H9 (cell line): Measurements from ENCODE around the gene LRP2. TPM values are rescaled to one million over a fixed set of nuclear protein-coding genes. Genes with fewer than 3 reads are reported as not detected.

Experiments used
- DNase-seq: peaks from one replicate; pipeline ENCODE4 v3.0.0-alpha.2; 2017
- H2AFZ ChIP-seq: one replicate; pipeline ENCODE4 v1.6.1; 2013; ENCODE audit warnings: mild to moderate bottlenecking, low read length, control low read depth, moderate library complexity
- H2AK5ac ChIP-seq: 2 replicates; pipeline ENCODE4 v1.6.1; 2013; ENCODE audit warnings: low read length, control low read depth, mixed read lengths; ENCODE audit not compliant: insufficient read length
- H2BK120ac ChIP-seq: one replicate; pipeline ENCODE4 v1.6.1; 2013; ENCODE audit warnings: low read depth, mild to moderate bottlenecking, low read length, control low read depth, inconsistent platforms; ENCODE audit not compliant: poor library complexity, severe bottlenecking
- H2BK12ac ChIP-seq: 2 replicates; pipeline ENCODE4 v1.6.1; 2013; ENCODE audit warnings: low read length, control low read depth, mixed read lengths, low read depth; ENCODE audit not compliant: insufficient read length
- H2BK15ac ChIP-seq: 2 replicates; pipeline ENCODE4 v1.6.1; 2013; ENCODE audit warnings: low read depth, low read length, control low read depth
- H2BK20ac ChIP-seq: one replicate; pipeline ENCODE4 v1.6.1; 2013; ENCODE audit warnings: low read depth, mild to moderate bottlenecking, low read length, control low read depth, inconsistent platforms; ENCODE audit not compliant: poor library complexity, severe bottlenecking
- H2BK5ac ChIP-seq: 2 replicates; pipeline ENCODE4 v1.6.1; 2013; ENCODE audit warnings: low read length, control low read depth, mixed read lengths; ENCODE audit not compliant: insufficient read length
- H3K14ac ChIP-seq: 2 replicates; pipeline ENCODE4 v1.6.1; 2013; ENCODE audit warnings: low read length, control low read depth; ENCODE audit not compliant: insufficient read depth
- H3K18ac ChIP-seq: 2 replicates; pipeline ENCODE4 v1.6.1; 2013; ENCODE audit warnings: low read depth, mild to moderate bottlenecking, mixed read lengths, low read length, control low read depth; ENCODE audit not compliant: insufficient read length
- H3K23ac ChIP-seq: 2 replicates; pipeline ENCODE4 v1.6.1; 2013; ENCODE audit warnings: low read length, control low read depth, mixed read lengths, low read depth; ENCODE audit not compliant: insufficient read length
- H3K23me2 ChIP-seq: 2 replicates; pipeline ENCODE4 v1.6.1; 2013; ENCODE audit warnings: low read depth, mild to moderate bottlenecking, mixed read lengths, low read length, control low read depth; ENCODE audit not compliant: insufficient read length, poor library complexity, severe bottlenecking
- H3K27ac ChIP-seq: 2 replicates; pipeline ENCODE4 v1.5.1; 2013; ENCODE audit warnings: low read length, control low read depth, mixed read lengths, low read depth; ENCODE audit not compliant: insufficient read length
- H3K27me3 ChIP-seq: 2 replicates; pipeline ENCODE4 v1.6.1; 2013; ENCODE audit warnings: low read length, control low read depth, inconsistent platforms; ENCODE audit not compliant: insufficient read depth
- H3K4ac ChIP-seq: 2 replicates; pipeline ENCODE4 v1.6.1; 2013; ENCODE audit warnings: low read depth, mild to moderate bottlenecking, control low read depth, inconsistent platforms, low read length, moderate library complexity
- H3K4me1 ChIP-seq: 2 replicates; pipeline ENCODE4 v1.6.1; 2013; ENCODE audit warnings: low read length, control low read depth, inconsistent platforms; ENCODE audit not compliant: insufficient read depth
- H3K4me2 ChIP-seq: 2 replicates; pipeline ENCODE4 v1.6.1; 2013; ENCODE audit warnings: low read length, control low read depth, mixed read lengths; ENCODE audit not compliant: insufficient read length, insufficient read depth
- H3K56ac ChIP-seq: 2 replicates; pipeline ENCODE4 v1.6.1; 2013; ENCODE audit warnings: low read depth, mild to moderate bottlenecking, mixed read lengths, low read length, control low read depth; ENCODE audit not compliant: insufficient read length
- H3K79me1 ChIP-seq: 2 replicates; pipeline ENCODE4 v1.6.1; 2013; ENCODE audit warnings: low read depth, mild to moderate bottlenecking, moderate library complexity, low read length, control low read depth, inconsistent platforms; ENCODE audit not compliant: insufficient read depth, poor library complexity, severe bottlenecking
- H3K79me2 ChIP-seq: 2 replicates; pipeline ENCODE4 v1.6.1; 2013; ENCODE audit warnings: low read length, control low read depth, inconsistent platforms; ENCODE audit not compliant: insufficient read depth
- H3K9ac ChIP-seq: 2 replicates; pipeline ENCODE4 v1.6.1; 2013; ENCODE audit warnings: low read length, control low read depth, mixed read lengths; ENCODE audit not compliant: insufficient read length; ENCODE audit errors: extremely low read depth
- H3K9me3 ChIP-seq: one replicate; pipeline ENCODE4 v1.6.1; 2013; ENCODE audit warnings: low read depth, low read length, inconsistent platforms; ENCODE audit not compliant: control insufficient read depth
- H3T11ph ChIP-seq: one replicate; pipeline ENCODE4 v1.6.1; 2013; ENCODE audit warnings: mild to moderate bottlenecking, low read length, control low read depth, inconsistent platforms
- H4K20me1 ChIP-seq: one replicate; pipeline ENCODE4 v1.6.1; 2013; ENCODE audit not compliant: control insufficient read depth, insufficient read length, insufficient read depth
- H4K5ac ChIP-seq: 2 replicates; pipeline ENCODE4 v1.6.1; 2013; ENCODE audit warnings: low read depth, mild to moderate bottlenecking, mixed read lengths, low read length, control low read depth; ENCODE audit not compliant: insufficient read length
- H4K8ac ChIP-seq: replicated peaks from 2 replicates; pipeline ENCODE4 v1.6.1; 2013; ENCODE audit warnings: low read length, control low read depth, mixed read lengths, low read depth; ENCODE audit not compliant: insufficient read length
- H4K91ac ChIP-seq: 2 replicates; pipeline ENCODE4 v1.6.1; 2013; ENCODE audit warnings: low read depth, mild to moderate bottlenecking, moderate library complexity, mixed read lengths, low read length, control low read depth; ENCODE audit not compliant: insufficient read length
- H3K27ac Mint-ChIP-seq, 3 experiments: 2 replicates in 2 of 3; 3 replicates in 1 of 3; pipeline ENCODE4 v1.8.0; 2020 to 2021; ENCODE audit warnings: mixed read lengths in 3 of 3, mild to moderate bottlenecking in 1 of 3, moderate library complexity in 1 of 3
- H3K27me3 Mint-ChIP-seq: 2 replicates; pipeline ENCODE4 v1.8.0; 2021; ENCODE audit warnings: low read depth, mild to moderate bottlenecking, moderate library complexity, mixed read lengths
- H3K36me3 Mint-ChIP-seq, 3 experiments: 2 replicates in 2 of 3; 3 replicates in 1 of 3; pipeline ENCODE4 v1.8.0; 2020 to 2021; ENCODE audit warnings: low read depth in 3 of 3, mixed read lengths in 3 of 3; ENCODE audit not compliant: insufficient read depth in 1 of 3
- H3K4me1 Mint-ChIP-seq, 2 experiments: 2 replicates each; pipeline ENCODE4 v1.8.0; 2020; ENCODE audit warnings: mixed read lengths in 2 of 2
- H3K4me3 Mint-ChIP-seq, 2 experiments: 2 replicates in 1 of 2; 3 replicates in 1 of 2; pipeline ENCODE4 v1.8.0; 2020 to 2021; ENCODE audit warnings: mild to moderate bottlenecking in 2 of 2, mixed read lengths in 2 of 2, moderate library complexity in 1 of 2
- H3K9me3 Mint-ChIP-seq, 2 experiments: 2 replicates in 1 of 2; 3 replicates in 1 of 2; pipeline ENCODE4 v1.8.0; 2020; ENCODE audit warnings: mild to moderate bottlenecking in 2 of 2, mixed read lengths in 2 of 2, moderate library complexity in 1 of 2
- CTCF ChIP-seq: fragments of 200-600 bp; sonication (generic); conservative IDR thresholded peaks from 3 replicates; pipeline ENCODE4 v1.8.0; 2021; ENCODE audit warnings: antibody characterized with exemption, mild to moderate bottlenecking
- total RNA-seq: library from RNA; stranded (reverse); gene quantifications from 2 replicates; pipeline ENCODE4 v1.2.1, GENCODE V29; 2021

LRP2 gene
- total RNA-seq, 1 experiment from 2014 or later = 1.4 TPM

GRCh38 chr2:169229590-169229989 lies 132.7 kb downstream of the LRP2 start:
- no peak overlapping the region for H4K8ac ChIP-seq
- no peaks in the 10 kb centered on the region for H3K9me3 ChIP-seq
- no peak overlapping the region for H2BK15ac ChIP-seq
- H3K27ac ChIP-seq = no peak overlapping the region
- H3K56ac ChIP-seq = no peak overlapping the region
- H4K20me1 ChIP-seq = no peaks in the 10 kb centered on the region
- no peaks in the 10 kb centered on the region for H3K27me3 ChIP-seq
- H2BK12ac ChIP-seq = no peak overlapping the region
- H3K4ac ChIP-seq = no peak overlapping the region
- Mint-ChIP-seq H3K4me1 (peaks cover 3 to 6% of the 10 kb centered on the region in 2 experiments; a peak in 3 of 4 replicates), H3K27ac (no peak overlapping the region; a peak in 1 of 7 replicates), H3K27me3 (peaks cover 2% of the 10 kb centered on the region; the same call in 1 of the 2 replicates), H3K9me3 (no peaks in the 10 kb centered on the region), H3K4me3 (no peak overlapping the region), H3K36me3 (no peaks in the 10 kb centered on the region)
- H3K23me2 ChIP-seq = no peaks in the 10 kb centered on the region
- no peak overlapping the region for H3K4me2 ChIP-seq
- H2AK5ac ChIP-seq = no peak overlapping the region
- no peak for TF ChIP-seq CTCF
- no peaks in the 10 kb centered on the region for H3K79me1 ChIP-seq
- DNase-seq = no peak
- H4K5ac ChIP-seq = no peak overlapping the region
- H3K4me1 ChIP-seq = no peaks in the 10 kb centered on the region
- H2AFZ ChIP-seq = no peak overlapping the region
- H3T11ph ChIP-seq = no peak overlapping the region
- H3K18ac ChIP-seq = no peak overlapping the region
- no peak overlapping the region for H2BK20ac ChIP-seq
- H4K91ac ChIP-seq = no peak overlapping the region
- H3K9ac ChIP-seq = no peak overlapping the region
- no peak overlapping the region for H3K23ac ChIP-seq
- no peak overlapping the region for H3K14ac ChIP-seq
- H2BK5ac ChIP-seq = no peak overlapping the region
- no peak overlapping the region for H2BK120ac ChIP-seq
- no peaks in the 10 kb centered on the region for H3K79me2 ChIP-seq
